ENCODE measurements around the gene NECTIN1. TPM values are rescaled to one million over a fixed set of nuclear protein-coding genes. Genes with fewer than 3 reads are reported as not detected.
A peak's percentile ranks its signal among the peaks of the same experiment; 100 is the strongest.

Gene NECTIN1
- total RNA-seq, 2 donors from 2014 or later, result 43.9 to 44.1 TPM

GRCh38 chr11:119686177-119686882, 42.7 kb downstream of the NECTIN1 start:
- no peak for DNase-seq
- intact Hi-C loops (cut with DNase I, micrococcal nuclease), result no loop called here
- ATAC-seq, result no peak

GRCh38 chr11:119685111-119685746, 43.8 kb downstream of the NECTIN1 start:
- intact Hi-C loops (cut with DNase I, micrococcal nuclease), result no loop called here
- ATAC-seq (no peak), DNase-seq (no peak)

- ATAC-seq, result peak; percentile 16
- no peak for DNase-seq
- intact Hi-C loops (cut with DNase I, micrococcal nuclease), result no loop called here
Measured at GRCh38 chr11:119684361-119685110, 44.5 kb downstream of the NECTIN1 start.

- intact Hi-C loops (cut with DNase I, micrococcal nuclease), result no loop called here
- ATAC-seq, result no peak
- DNase-seq, result no peak
Measured at GRCh38 chr11:119683783-119684182, 45.2 kb downstream of the NECTIN1 start.

- intact Hi-C loops (cut with DNase I, micrococcal nuclease), result no loop called here
- DNase-seq, result no peak
- ATAC-seq, result peak; percentile 24
Measured at GRCh38 chr11:119681361-119681910, 47.6 kb downstream of the NECTIN1 start.

- no peak for DNase-seq
- no peak for ATAC-seq
- intact Hi-C loops (cut with DNase I, micrococcal nuclease), result no loop called here
Measured at GRCh38 chr11:119680541-119681360, 48.2 kb downstream of the NECTIN1 start.

- DNase-seq (no peak), ATAC-seq (no peak)
- intact Hi-C loops (cut with DNase I, micrococcal nuclease), result no loop called here
Measured at GRCh38 chr11:119679346-119679745, 49.7 kb downstream of the NECTIN1 start.

GRCh38 chr11:119678351-119678750, 50.6 kb downstream of the NECTIN1 start:
- intact Hi-C loops (cut with DNase I, micrococcal nuclease), result no loop called here
- no peak for DNase-seq
- ATAC-seq, result no peak

- DNase-seq (no peak), ATAC-seq (no peak)
- intact Hi-C loops (cut with DNase I, micrococcal nuclease), result no loop called here
Measured at GRCh38 chr11:119677840-119678239, 51.2 kb downstream of the NECTIN1 start.

- intact Hi-C loops (cut with DNase I, micrococcal nuclease), result no loop called here
- ATAC-seq (no peak), DNase-seq (no peak)
Measured at GRCh38 chr11:119676461-119677020, 52.5 kb downstream of the NECTIN1 start.

- intact Hi-C loops (cut with DNase I, micrococcal nuclease), result no loop called here
- DNase-seq (peak; percentile 29 to 48), ATAC-seq (peak; percentile 52)
Measured at GRCh38 chr11:119673759-119674336, 55.2 kb downstream of the NECTIN1 start.

GRCh38 chr11:119673052-119673758, 55.8 kb downstream of the NECTIN1 start:
- ATAC-seq, result no peak
- intact Hi-C loops (cut with DNase I, micrococcal nuclease), result no loop called here
- DNase-seq, result no peak

GRCh38 chr11:119672597-119672996, 56.4 kb downstream of the NECTIN1 start:
- ATAC-seq, result no peak
- DNase-seq, result no peak
- intact Hi-C loops (cut with DNase I, micrococcal nuclease), result no loop called here

- no peak for ATAC-seq
- no peak for DNase-seq
- intact Hi-C loops (cut with DNase I, micrococcal nuclease), result no loop called here
Measured at GRCh38 chr11:119671561-119672015, 57.4 kb downstream of the NECTIN1 start.

GRCh38 chr11:119671051-119671450, 57.9 kb downstream of the NECTIN1 start:
- DNase-seq (peak; percentile 56 to 59), ATAC-seq (no peak)
- intact Hi-C loops (cut with DNase I, micrococcal nuclease), result no loop called here

- ATAC-seq, result no peak
- no peak for DNase-seq
- intact Hi-C loops (cut with DNase I, micrococcal nuclease), result loop anchor here (5.0 to 10.0 kb wide), 3 partner anchors 58 to 438 kb away; partner anchors contain the start of gene NECTIN1 (in 1 of the 2)
Measured at GRCh38 chr11:119669487-119669886, 59.5 kb downstream of the NECTIN1 start.

- intact Hi-C loops (cut with DNase I, micrococcal nuclease), result loop anchor here (5.0 to 10.0 kb wide), 3 partner anchors 59 to 439 kb away; partner anchors contain the start of gene NECTIN1 (in 1 of the 2)
- no peak for ATAC-seq
- DNase-seq, result no peak
Measured at GRCh38 chr11:119668676-119669075, 60.3 kb downstream of the NECTIN1 start.

All from left colon (tissue), 2 donors.